ENCODE measurements around the gene PTGFRN.

Gene PTGFRN

GRCh38 chr1:116945996-116946395 lies 36.3 kb downstream of the PTGFRN start:
- Histone ChIP-seq H3K9me3 (ENCODE audit: severe bottlenecking) (no peaks in the 10 kb centered on the region), H3K36me3 (peaks cover 3% of the 10 kb centered on the region; the same call in 1 of the 2 replicates), H3K27me3 (ENCODE audit: insufficient read depth, low read depth, severe bottlenecking) (no peaks in the 10 kb centered on the region), H3K4me3 (ENCODE audit: low read depth, low read length) (no peak overlapping the region), H3K27ac (no peak overlapping the region)
- no peak for TF ChIP-seq CTCF (IDR thresholded peaks at IDR 0.05; ENCODE audit: low read depth, low read length)
- DNase-seq: no peak

DNA sequence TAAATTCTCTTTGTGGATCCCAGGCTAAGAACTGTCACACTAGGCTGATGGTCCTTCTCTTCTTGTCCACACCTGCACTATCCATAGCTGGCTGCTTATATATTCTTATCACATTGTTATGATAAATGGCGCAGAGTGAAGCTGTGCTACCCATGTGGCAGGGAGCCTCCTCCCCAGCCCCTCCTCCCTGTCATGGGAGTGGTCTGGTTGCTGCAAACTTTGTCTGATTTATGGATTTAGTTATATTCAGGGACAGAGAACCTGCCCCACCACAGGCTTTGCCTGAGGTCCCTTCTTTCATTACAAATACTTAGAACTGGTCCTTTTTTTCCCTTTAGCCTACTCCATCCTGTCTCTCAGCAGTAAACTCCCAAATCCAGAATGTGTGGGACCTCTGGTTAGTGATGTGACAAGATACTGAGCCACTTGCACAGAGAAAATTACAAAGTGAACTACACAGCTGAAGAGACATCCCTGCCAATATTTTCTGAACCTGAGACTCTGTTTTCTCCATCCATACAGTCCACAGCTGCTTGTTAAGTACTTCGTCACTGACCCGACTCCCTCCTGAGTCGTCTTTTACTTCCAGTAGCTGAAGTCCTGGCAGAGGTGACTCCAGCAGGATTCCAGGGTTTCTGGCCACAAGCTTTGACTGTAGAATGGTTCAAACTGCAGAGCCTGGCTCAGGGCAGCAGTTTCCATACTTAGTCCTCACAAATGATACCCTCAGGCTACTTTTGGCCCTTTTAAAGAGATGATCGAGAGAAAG lies 37.6 kb downstream of the PTGFRN start:
- TF ChIP-seq CTCF (IDR thresholded peaks at IDR 0.05; ENCODE audit: low read depth, low read length): no peak
- peaks cover 3% of the 10 kb centered on the region; the same call in 1 of the 2 replicates for H3K36me3 ChIP-seq
- DNase-seq: no peak
- no peak overlapping the region for H3K27ac ChIP-seq
- no peaks in the 10 kb centered on the region for H3K27me3 ChIP-seq (ENCODE audit: insufficient read depth, low read depth, severe bottlenecking)
- no peaks in the 10 kb centered on the region for H3K9me3 ChIP-seq (ENCODE audit: severe bottlenecking)
- no peak overlapping the region for H3K4me3 ChIP-seq (ENCODE audit: low read depth, low read length)

DNA sequence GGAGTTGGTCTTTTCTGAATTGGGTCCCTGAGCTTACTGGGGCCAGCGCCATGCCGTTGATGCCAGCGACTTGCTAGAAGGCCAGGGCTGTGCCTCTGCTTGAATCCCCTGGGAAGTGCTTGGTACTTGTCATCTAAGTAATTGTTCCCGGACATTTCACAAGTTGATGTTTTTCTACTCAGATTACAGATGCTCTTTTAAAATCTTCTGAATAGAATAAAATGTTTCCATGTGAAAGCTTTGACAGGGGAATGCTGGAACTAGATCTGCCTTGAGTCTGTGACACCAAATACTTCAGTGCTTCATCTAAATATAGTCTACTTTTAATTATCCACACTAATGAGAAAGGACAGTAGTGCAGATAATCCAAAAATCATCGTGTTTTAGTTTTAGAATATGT lies 38.3 kb downstream of the PTGFRN start:
- TF ChIP-seq CTCF (IDR thresholded peaks at IDR 0.05; ENCODE audit: low read depth, low read length): no peak
- DNase-seq: no peak
- Histone ChIP-seq H3K4me3 (ENCODE audit: low read depth, low read length) (no peak overlapping the region), H3K9me3 (ENCODE audit: severe bottlenecking) (no peaks in the 10 kb centered on the region), H3K27ac (no peak overlapping the region), H3K36me3 (peaks cover 3% of the 10 kb centered on the region; the same call in 1 of the 2 replicates), H3K27me3 (ENCODE audit: insufficient read depth, low read depth, severe bottlenecking) (no peaks in the 10 kb centered on the region)

DNA sequence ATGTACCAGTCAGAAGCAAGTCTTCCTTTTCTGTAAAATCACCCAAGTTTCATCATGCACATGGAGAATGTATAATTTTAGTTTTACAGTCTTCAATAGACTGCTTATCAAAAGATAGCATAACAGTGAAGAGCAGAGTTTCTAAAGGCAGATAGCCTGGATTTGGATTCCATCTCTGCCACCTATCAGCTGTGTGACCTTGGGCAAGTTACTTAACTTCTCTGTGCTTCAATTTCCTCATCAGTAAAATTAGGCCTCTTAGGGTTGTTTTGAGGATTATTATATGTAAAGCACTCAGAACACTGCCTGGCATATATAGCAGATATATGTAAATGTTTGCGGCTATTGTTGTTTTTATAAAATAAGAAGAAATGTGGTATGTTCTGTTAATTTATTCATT lies 38.9 kb downstream of the PTGFRN start:
- no peak for DNase-seq
- Histone ChIP-seq H3K4me3 (ENCODE audit: low read depth, low read length) (no peak overlapping the region), H3K9me3 (ENCODE audit: severe bottlenecking) (no peaks in the 10 kb centered on the region), H3K27me3 (ENCODE audit: insufficient read depth, low read depth, severe bottlenecking) (no peaks in the 10 kb centered on the region), H3K27ac (no peak overlapping the region), H3K36me3 (peaks cover 3% of the 10 kb centered on the region; the same call in 1 of the 2 replicates)
- no peak for TF ChIP-seq CTCF (IDR thresholded peaks at IDR 0.05; ENCODE audit: low read depth, low read length)

GRCh38 chr1:116949213-116949985 lies 39.7 kb downstream of the PTGFRN start:
- Histone ChIP-seq H3K36me3 (peaks cover 3% of the 10 kb centered on the region; the same call in 1 of the 2 replicates), H3K27me3 (ENCODE audit: insufficient read depth, low read depth, severe bottlenecking) (no peaks in the 10 kb centered on the region), H3K4me3 (ENCODE audit: low read depth, low read length) (no peak overlapping the region), H3K27ac (no peak overlapping the region), H3K9me3 (ENCODE audit: severe bottlenecking) (no peaks in the 10 kb centered on the region)
- TF ChIP-seq CTCF (IDR thresholded peaks at IDR 0.05; ENCODE audit: low read depth, low read length): no peak
- DNase-seq: no peak
